Heart left ventricle (tissue), 16 donors: ENCODE results near the gene OVOL2. TPM values are rescaled to one million over a fixed set of nuclear protein-coding genes. Genes with fewer than 3 reads are reported as not detected.

Experiments
- ATAC-seq, 4 donors: fragments of 200-7000 bp; cut with Tn5 transposase; one replicate each; pipeline ENCODE4 v1.9.1; 2020 to 2022; ENCODE audit warnings: moderate library complexity in 4 of 4, mild to moderate bottlenecking in 3 of 4, moderate number of reproducible peaks in 1 of 4
- DNase-seq, 5 donors: peaks; one replicate each; pipeline ENCODE4 v3.0.0-alpha.2; 2020
- H3K27ac ChIP-seq, 12 donors: fragments of 200-600 bp; sonication (generic) in 4 of 12; one replicate each; pipeline versions ENCODE4 v1.5.0 to v1.8.0; 2016 to 2022; ENCODE audit warnings: mild to moderate bottlenecking in 2 of 12
- H3K27me3 ChIP-seq, 9 donors: fragments of 200-600 bp; sonication (generic) in 2 of 9; one replicate each; pipeline versions ENCODE4 v1.5.1 to v1.8.0; 2016 to 2022; ENCODE audit warnings: mild to moderate bottlenecking in 3 of 9
- H3K36me3 ChIP-seq, 9 donors: fragments of 200-600 bp; sonication (generic) in 2 of 9; one replicate each; pipeline versions ENCODE4 v1.5.0 to v1.8.0; 2018 to 2022; ENCODE audit warnings: mild to moderate bottlenecking in 2 of 9
- H3K4me1 ChIP-seq, 12 donors: fragments of 200-600 bp; sonication (generic) in 4 of 12; one replicate each; pipeline versions ENCODE4 v1.5.0 to v1.8.0; 2016 to 2022; ENCODE audit warnings: mild to moderate bottlenecking in 3 of 12
- H3K4me3 ChIP-seq, 12 donors: fragments of 200-600 bp; sonication (generic) in 4 of 12; one replicate each; pipeline versions ENCODE4 v1.5.0 to v1.8.0; 2017 to 2022; ENCODE audit warnings: mild to moderate bottlenecking in 9 of 12, moderate library complexity in 4 of 12
- H3K9me3 ChIP-seq, 12 donors: fragments of 200-600 bp; sonication (generic) in 4 of 12; one replicate each; pipeline versions ENCODE4 v1.5.0 to v1.8.0; 2016 to 2022; ENCODE audit warnings: mild to moderate bottlenecking in 1 of 12
- CTCF ChIP-seq, 12 donors: fragments of 200-600 bp; sonication (generic) in 4 of 12; IDR thresholded peaks; one replicate each; pipeline versions ENCODE4 v1.5.0 to v1.8.0; 2018 to 2022; ENCODE audit warnings: antibody characterized with exemption in 12 of 12, mild to moderate bottlenecking in 5 of 12
- POLR2A ChIP-seq, 2 donors: fragments of 450-650 bp; IDR thresholded peaks; one replicate each; pipeline ENCODE4 v1.6.1; 2017; ENCODE audit warnings: antibody characterized with exemption in 2 of 2, mild to moderate bottlenecking in 2 of 2, moderate library complexity in 2 of 2
- WGBS, 4 donors: extraction: QIAGEN DNeasy Blood & Tissue Kit in 2 of 4; methylation state at CpG; one replicate each; pipeline versions ENCODE4 v1.1.5 to v1.1.7; 2013 to 2018; 5-methylcytosine and 5-hydroxymethylcytosine counted together
- intact Hi-C, 10 donors: fragments of 100-400 bp; cut with DNase I; formaldehyde crosslinking; loops; one replicate each; pipeline versions ENCODE4 v1.11.1 to v1.14.2; 2022
- polyA plus RNA-seq, 2 donors: library from polyadenylated mRNA; stranded (reverse); fragments of 200-250 nt; gene quantifications; one replicate each; pipeline ENCODE4 v1.2.3, GENCODE V29; 2013
- total RNA-seq, 9 donors: library from RNA; depleted of rRNA in 2 of 9; stranded (reverse); fragments of >200 nt in 2 of 9; fragmentation: NEBNext Ultra II Directional in 3 of 9; extraction: Animal tissue kit (Norgen Biotek cat#: 25700) in 3 of 9; gene quantifications; one replicate each; pipeline versions ENCODE4 v1.1.0 to v1.2.4, GENCODE V29; 2016 to 2023
- donor health status: ischemic (EF 13 %, LVEDD 7.1; RV severe dilation, severe dysfunction).
- donor health status: healthy with polysubstance abuse.
- donor health status: DM: no; HTN: yes; CAD: no.
- donor health status: DM: no; HTN: no; CAD: no.
- donor health status: ischemic (EF 25% LVEDD 6.9; RV normal size, moderate dysfunction).
- donor health status: ischemic (EF 25% LVEDD 5.7; RV mildly dilated, moderate dysfunction).
- donor health status: healthy.
- donor health status: DM: yes; HTN: yes; CAD: no.
- donor health status: ischemic (EF 35%, LVEDD 5.7; RV mildly dilated, moderate dysfunction).
- donor health status: nonischemic (EF 11% LVEDD 7.7; RV severe dilation, severe dysfunction).
- donor health status: DM: yes; HTN: yes; CAD: no.
- donor health status: PGD.
- donor health status: ischemic (EF 29% LVEDD 5.4; RV normal size, mild dysfunction).
- donor health status: nonischemic (EF 23%, LVEDD 6.1; RV moderate dilation, normal function).

The OVOL2 gene
- total and polyA plus RNA-seq, 11 donors = not detected

GRCh38 chr20:17992847-17993513 is 64.7 kb downstream of the OVOL2 start:
- H3K36me3 ChIP-seq = peaks cover 0 to 37% (median 21%) of the 10 kb centered on the region in 9 donors
- peaks cover 0 to 7% (median 0%) of the 10 kb centered on the region in 12 donors for H3K4me1 ChIP-seq
- TF ChIP-seq CTCF (IDR thresholded peaks at IDR 0.05) (no peak), POLR2A (IDR thresholded peaks at IDR 0.05) (no peak)
- WGBS, 4 donors = 66 to 73% (median 70%) methylated on average over 5 of the region's 5 CpGs
- DNase-seq (no peak), ATAC-seq (no peak)
- no peak overlapping the region for H3K4me3 ChIP-seq
- no peaks in the 10 kb centered on the region for H3K9me3 ChIP-seq
- no peak overlapping the region for H3K27ac ChIP-seq
- intact Hi-C loops = loop anchor here in 7 of 10 donors (5.0 to 10.0 kb wide), 5 partner anchors 91 to 488 kb away; partner anchors contain the start of gene BFSP1 (in 5 of the 7)
- H3K27me3 ChIP-seq = no peaks in the 10 kb centered on the region

- ATAC-seq (no peak), DNase-seq (no peak)
- Histone ChIP-seq H3K9me3 (no peaks in the 10 kb centered on the region), H3K4me1 (peaks cover 0 to 7% (median 0%) of the 10 kb centered on the region in 12 donors), H3K4me3 (no peak overlapping the region), H3K36me3 (peaks cover 0 to 41% (median 21%) of the 10 kb centered on the region in 9 donors), H3K27me3 (no peaks in the 10 kb centered on the region), H3K27ac (no peak overlapping the region)
- intact Hi-C loops = loop anchor here in 7 of 10 donors (5.0 to 10.0 kb wide), 5 partner anchors 90 to 487 kb away; partner anchors contain the start of gene BFSP1 (in 5 of the 7)
- no peak for TF ChIP-seq POLR2A (IDR thresholded peaks at IDR 0.05)
- TF ChIP-seq CTCF (IDR thresholded peaks at IDR 0.05) = no peak
- 85 to 93% (median 90%) methylated on average over 6 of the region's 6 CpGs for WGBS, 4 donors
Observed at GRCh38 chr20:17992224-17992637, 65.5 kb downstream of the OVOL2 start.

- H3K4me3 ChIP-seq = no peak overlapping the region
- intact Hi-C loops = loop anchor here in 7 of 10 donors (5.0 to 10.0 kb wide), 5 partner anchors 88 to 486 kb away; partner anchors contain the start of gene BFSP1 (in 5 of the 7)
- no peaks in the 10 kb centered on the region for H3K4me1 ChIP-seq
- no peak for ATAC-seq
- no peak for TF ChIP-seq POLR2A (IDR thresholded peaks at IDR 0.05)
- no peak for TF ChIP-seq CTCF (IDR thresholded peaks at IDR 0.05)
- no peak overlapping the region for H3K27ac ChIP-seq
- no peak for DNase-seq
- WGBS, 4 donors = 87 to 92% (median 90%) methylated on average over 9 to 10 of the region's 10 CpGs
- peaks cover 0 to 44% (median 26%) of the 10 kb centered on the region in 9 donors for H3K36me3 ChIP-seq
- H3K27me3 ChIP-seq = no peaks in the 10 kb centered on the region
- no peaks in the 10 kb centered on the region for H3K9me3 ChIP-seq
Observed at GRCh38 chr20:17990278-17990972, 67.3 kb downstream of the OVOL2 start.

GRCh38 chr20:17987988-17988387 is 69.7 kb downstream of the OVOL2 start:
- TF ChIP-seq POLR2A (IDR thresholded peaks at IDR 0.05) = no peak
- no peak for TF ChIP-seq CTCF (IDR thresholded peaks at IDR 0.05)
- WGBS, 4 donors = 97 to 100% (median 99%) methylated on average over 3 of the region's 3 CpGs

More at GRCh38 chr20:17987988-17988387, 69.7 kb downstream of the OVOL2 start:
- Histone ChIP-seq H3K36me3 (peaks cover 0 to 54% (median 26%) of the 10 kb centered on the region in 9 donors), H3K4me1 (no peaks in the 10 kb centered on the region), H3K9me3 (no peaks in the 10 kb centered on the region), H3K27ac (no peak overlapping the region), H3K27me3 (no peaks in the 10 kb centered on the region), H3K4me3 (no peak overlapping the region)
- ATAC-seq (no peak), DNase-seq (no peak)
- intact Hi-C loops = no loop called here
